ENCODE results near the gene FGF3.

Gene FGF3

DNA sequence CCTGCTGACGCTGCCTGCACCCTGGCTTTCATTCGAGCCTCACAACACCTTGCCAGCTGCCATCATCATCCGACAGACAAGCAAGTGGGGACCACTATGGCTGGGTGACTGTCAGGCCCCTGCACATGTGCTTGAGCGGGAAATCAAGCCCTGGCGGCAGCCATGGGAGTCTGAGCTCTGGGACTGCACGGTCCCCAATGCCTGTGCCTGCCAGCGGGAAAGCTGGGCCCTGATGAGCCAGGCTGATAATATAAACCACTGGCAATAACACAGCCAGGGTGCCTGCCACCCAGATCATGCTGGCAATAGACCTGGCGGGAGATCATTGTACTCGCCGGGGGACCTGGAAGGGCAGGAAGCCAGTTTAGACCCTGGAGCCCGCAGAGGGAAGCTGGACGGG is 2.5 kb downstream of the FGF3 start:
- no peak overlapping the region for H3K4me3 ChIP-seq (ENCODE audit: low read depth, low read length)
- TF ChIP-seq, protein P1, sequence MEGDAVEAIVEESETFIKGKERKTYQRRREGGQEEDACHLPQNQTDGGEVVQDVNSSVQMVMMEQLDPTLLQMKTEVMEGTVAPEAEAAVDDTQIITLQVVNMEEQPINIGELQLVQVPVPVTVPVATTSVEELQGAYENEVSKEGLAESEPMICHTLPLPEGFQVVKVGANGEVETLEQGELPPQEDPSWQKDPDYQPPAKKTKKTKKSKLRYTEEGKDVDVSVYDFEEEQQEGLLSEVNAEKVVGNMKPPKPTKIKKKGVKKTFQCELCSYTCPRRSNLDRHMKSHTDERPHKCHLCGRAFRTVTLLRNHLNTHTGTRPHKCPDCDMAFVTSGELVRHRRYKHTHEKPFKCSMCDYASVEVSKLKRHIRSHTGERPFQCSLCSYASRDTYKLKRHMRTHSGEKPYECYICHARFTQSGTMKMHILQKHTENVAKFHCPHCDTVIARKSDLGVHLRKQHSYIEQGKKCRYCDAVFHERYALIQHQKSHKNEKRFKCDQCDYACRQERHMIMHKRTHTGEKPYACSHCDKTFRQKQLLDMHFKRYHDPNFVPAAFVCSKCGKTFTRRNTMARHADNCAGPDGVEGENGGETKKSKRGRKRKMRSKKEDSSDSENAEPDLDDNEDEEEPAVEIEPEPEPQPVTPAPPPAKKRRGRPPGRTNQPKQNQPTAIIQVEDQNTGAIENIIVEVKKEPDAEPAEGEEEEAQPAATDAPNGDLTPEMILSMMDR (IDR thresholded peaks at IDR 0.05; ENCODE audit: low read depth, low read length), result no peak

DNA sequence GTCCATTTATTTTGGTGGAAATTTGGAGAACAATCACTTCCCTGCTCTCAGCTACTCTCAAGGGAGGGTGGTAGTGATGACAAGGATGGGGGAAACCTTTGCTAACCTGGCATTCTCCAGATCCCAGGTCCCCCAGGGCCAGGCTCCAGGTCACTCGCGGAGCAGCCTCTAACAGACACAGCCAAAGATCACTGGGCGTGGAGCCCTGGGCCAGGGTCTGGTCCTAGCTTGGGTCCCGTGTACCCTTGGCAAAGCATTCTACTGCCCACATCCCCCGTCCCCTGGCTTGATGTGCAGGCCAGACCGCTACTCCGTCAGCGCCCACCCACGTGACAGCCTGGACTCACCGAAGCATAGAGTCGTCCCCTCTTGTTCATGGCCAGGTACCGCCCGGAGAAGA is 3.2 kb downstream of the FGF3 start:
- TF ChIP-seq, protein P1 (IDR thresholded peaks at IDR 0.05; ENCODE audit: low read depth, low read length), result no peak
- H3K4me3 ChIP-seq (ENCODE audit: low read depth, low read length), result no peak overlapping the region

DNA sequence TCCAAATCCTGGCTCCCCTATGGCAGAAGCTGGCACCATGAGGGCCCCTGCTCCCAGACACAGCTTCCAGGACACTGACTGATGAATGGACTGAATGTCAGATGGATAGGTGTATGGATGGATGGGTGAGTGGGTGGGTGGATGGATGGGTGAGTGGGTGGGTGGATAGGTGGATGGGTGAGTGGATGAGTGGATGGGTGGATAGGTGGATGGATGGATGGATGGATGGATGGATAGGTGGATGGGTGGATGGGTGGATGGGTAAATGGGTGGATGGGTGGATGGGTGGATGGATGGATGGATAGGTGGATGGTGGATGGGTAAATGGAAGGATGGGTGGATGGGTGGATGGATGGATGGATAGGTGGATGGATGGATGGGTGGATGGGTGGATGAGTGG is 4.3 kb downstream of the FGF3 start:
- H3K4me3 ChIP-seq (ENCODE audit: low read depth, low read length), result no peak overlapping the region

DNA sequence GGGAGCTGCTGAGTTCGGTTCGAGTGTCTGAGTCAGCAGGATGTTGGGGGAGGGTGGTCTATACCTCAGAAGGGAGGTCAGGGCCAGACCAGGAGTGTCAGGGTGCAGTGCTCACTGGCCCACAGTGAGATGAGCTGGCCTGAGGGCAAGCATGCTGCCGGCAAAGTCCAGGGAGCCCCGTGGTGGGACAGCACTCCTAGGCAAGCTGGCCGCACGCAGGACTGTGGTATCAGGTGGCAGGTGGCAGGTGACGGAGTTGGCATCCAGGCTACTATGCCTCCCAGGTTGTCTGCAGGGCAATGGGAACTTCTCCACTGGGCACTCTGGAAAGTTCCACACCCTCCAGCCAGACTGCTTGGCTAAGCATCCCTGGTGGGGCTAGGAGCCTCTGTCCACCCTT is 4.8 kb downstream of the FGF3 start:
- no peak overlapping the region for H3K4me3 ChIP-seq (ENCODE audit: low read depth, low read length)
- TF ChIP-seq, protein P1 (IDR thresholded peaks at IDR 0.05; ENCODE audit: low read depth, low read length), result no peak

More for the DNA sequence above, 4.3 kb downstream of the FGF3 start:
- TF ChIP-seq, protein P1 (IDR thresholded peaks at IDR 0.05; ENCODE audit: low read depth, low read length), result no peak

DNA sequence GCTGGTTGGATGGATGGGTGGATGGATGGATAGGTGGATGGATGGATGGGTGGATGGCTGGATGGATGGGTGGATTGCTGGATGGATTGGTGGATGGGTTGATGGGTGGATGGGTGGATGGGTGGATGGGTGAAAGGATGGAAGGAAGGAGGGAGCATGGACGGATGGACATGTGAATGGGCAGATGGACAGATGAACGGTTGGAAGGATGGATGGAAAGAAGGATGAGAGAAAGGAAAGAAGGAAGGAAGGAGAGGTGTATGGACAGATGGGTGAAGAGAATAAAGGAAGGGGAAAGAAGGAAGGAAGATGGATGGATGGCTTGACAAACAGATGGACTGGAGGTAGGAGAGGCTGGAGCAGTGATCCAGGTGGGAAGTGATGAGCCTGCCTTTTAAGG is 5.4 kb downstream of the FGF3 start:
- TF ChIP-seq, protein P1 (IDR thresholded peaks at IDR 0.05; ENCODE audit: low read depth, low read length), result no peak
- no peak overlapping the region for H3K4me3 ChIP-seq (ENCODE audit: low read depth, low read length)

DNA sequence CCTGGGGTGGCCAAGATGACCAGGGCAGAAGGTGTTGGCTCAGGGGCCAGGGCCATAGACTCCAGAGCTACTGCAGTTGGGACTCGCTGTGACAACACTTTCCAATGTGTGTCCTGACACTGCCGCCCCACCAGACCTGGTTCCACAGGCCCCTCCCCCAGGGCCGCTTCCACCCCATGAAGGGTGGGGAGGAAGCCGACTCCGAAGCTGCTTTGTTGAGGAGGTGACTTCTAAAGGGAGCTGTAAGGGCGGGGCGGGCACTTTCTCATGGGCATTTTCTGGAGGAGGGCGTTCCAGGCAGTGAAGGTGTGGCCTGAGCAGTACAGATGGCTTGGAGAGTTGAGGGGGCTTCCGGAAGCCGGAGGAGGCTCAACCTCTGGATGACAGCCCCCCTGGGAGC is 6.3 kb downstream of the FGF3 start:
- H3K4me3 ChIP-seq (ENCODE audit: low read depth, low read length), result no peak overlapping the region
- TF ChIP-seq, protein P1 (IDR thresholded peaks at IDR 0.05; ENCODE audit: low read depth, low read length), result no peak

DNA sequence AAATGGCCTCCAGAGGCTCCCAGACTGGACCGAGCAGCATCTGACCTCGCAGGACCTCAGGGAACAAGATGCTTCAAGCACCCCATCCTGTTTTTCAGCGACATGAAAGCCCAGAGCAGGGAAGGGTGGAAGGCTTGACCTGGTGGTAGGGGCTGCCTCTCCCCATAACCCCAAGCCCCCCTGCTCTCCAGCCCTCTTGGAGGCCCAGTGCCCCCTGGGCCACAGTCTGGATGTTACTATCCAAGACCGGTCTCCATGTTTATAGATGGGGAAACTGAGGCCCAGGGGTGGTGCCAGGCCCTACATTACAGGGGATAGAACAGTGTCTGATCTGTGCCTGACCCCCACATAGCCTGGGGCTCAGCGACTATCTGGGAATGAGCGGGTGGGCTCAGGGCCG is 7.0 kb downstream of the FGF3 start:
- TF ChIP-seq, protein P1 (IDR thresholded peaks at IDR 0.05; ENCODE audit: low read depth, low read length), result no peak
- H3K4me3 ChIP-seq (ENCODE audit: low read depth, low read length), result no peak overlapping the region
